ENCODE measurements around the gene FAM13A. TPM values are rescaled to one million over a fixed set of nuclear protein-coding genes. Genes with fewer than 3 reads are reported as not detected.

Gene FAM13A
- total RNA-seq, 1 donor from 2014 or later = 33.4 TPM

GRCh38 chr4:88975958-88976774 lies 80.8 kb downstream of the FAM13A start:
- H3K4me1 ChIP-seq = no peaks in the 10 kb centered on the region
- no peaks in the 10 kb centered on the region for H3K9me3 ChIP-seq
- no peaks in the 10 kb centered on the region for H3K36me3 ChIP-seq
- no peak for DNase-seq
- TF ChIP-seq CTCF (IDR thresholded peaks at IDR 0.05) = no peak
- intact Hi-C loops (cut with DNase I) = no loop called here
- no peak overlapping the region for H3K27ac ChIP-seq
- no peak overlapping the region for H3K4me3 ChIP-seq
- no peak for ATAC-seq
- H3K27me3 ChIP-seq = no peaks in the 10 kb centered on the region

- intact Hi-C loops (cut with DNase I) = no loop called here
- no peaks in the 10 kb centered on the region for H3K4me1 ChIP-seq
- H3K27me3 ChIP-seq = no peaks in the 10 kb centered on the region
- H3K36me3 ChIP-seq = no peaks in the 10 kb centered on the region
- DNase-seq (no peak), ATAC-seq (no peak)
- H3K9me3 ChIP-seq = no peaks in the 10 kb centered on the region
- H3K27ac ChIP-seq = no peak overlapping the region
- no peak overlapping the region for H3K4me3 ChIP-seq
- no peak for TF ChIP-seq CTCF (IDR thresholded peaks at IDR 0.05)
Measured at GRCh38 chr4:88971536-88971935, 85.4 kb downstream of the FAM13A start.

GRCh38 chr4:88969746-88970145 lies 87.2 kb downstream of the FAM13A start:
- ATAC-seq (no peak), DNase-seq (no peak)
- no peak overlapping the region for H3K27ac ChIP-seq
- no peaks in the 10 kb centered on the region for H3K27me3 ChIP-seq
- H3K36me3 ChIP-seq = no peaks in the 10 kb centered on the region
- no peak overlapping the region for H3K4me3 ChIP-seq
- TF ChIP-seq CTCF (IDR thresholded peaks at IDR 0.05) = no peak
- no peaks in the 10 kb centered on the region for H3K9me3 ChIP-seq
- intact Hi-C loops (cut with DNase I) = no loop called here
- H3K4me1 ChIP-seq = no peaks in the 10 kb centered on the region

GRCh38 chr4:88969271-88969670 lies 87.7 kb downstream of the FAM13A start:
- ATAC-seq (no peak), DNase-seq (no peak)
- no peaks in the 10 kb centered on the region for H3K27me3 ChIP-seq
- intact Hi-C loops (cut with DNase I) = no loop called here
- H3K27ac ChIP-seq = no peak overlapping the region
- no peaks in the 10 kb centered on the region for H3K9me3 ChIP-seq
- TF ChIP-seq CTCF (IDR thresholded peaks at IDR 0.05) = no peak
- H3K4me3 ChIP-seq = no peak overlapping the region
- H3K4me1 ChIP-seq = no peaks in the 10 kb centered on the region
- H3K36me3 ChIP-seq = no peaks in the 10 kb centered on the region

GRCh38 chr4:88967883-88968331 lies 89.1 kb downstream of the FAM13A start:
- Histone ChIP-seq H3K27ac (no peak overlapping the region), H3K4me3 (no peak overlapping the region), H3K27me3 (no peaks in the 10 kb centered on the region), H3K4me1 (no peaks in the 10 kb centered on the region), H3K36me3 (no peaks in the 10 kb centered on the region), H3K9me3 (no peaks in the 10 kb centered on the region)
- ATAC-seq (no peak), DNase-seq (no peak)
- TF ChIP-seq CTCF (IDR thresholded peaks at IDR 0.05) = no peak
- intact Hi-C loops (cut with DNase I) = no loop called here

All from upper lobe of right lung (tissue), 1 donor.